HG03097 (cell line): ENCODE measurements around the gene EIF4G1.

ENCODE experiments used
- ATAC-seq: cut with Tn5 transposase; IDR thresholded peaks from one replicate; pipeline ENCODE4 v1.9.1; 2021; ENCODE audit not compliant: unreplicated experiment, low FRiP score

The EIF4G1 gene

DNA sequence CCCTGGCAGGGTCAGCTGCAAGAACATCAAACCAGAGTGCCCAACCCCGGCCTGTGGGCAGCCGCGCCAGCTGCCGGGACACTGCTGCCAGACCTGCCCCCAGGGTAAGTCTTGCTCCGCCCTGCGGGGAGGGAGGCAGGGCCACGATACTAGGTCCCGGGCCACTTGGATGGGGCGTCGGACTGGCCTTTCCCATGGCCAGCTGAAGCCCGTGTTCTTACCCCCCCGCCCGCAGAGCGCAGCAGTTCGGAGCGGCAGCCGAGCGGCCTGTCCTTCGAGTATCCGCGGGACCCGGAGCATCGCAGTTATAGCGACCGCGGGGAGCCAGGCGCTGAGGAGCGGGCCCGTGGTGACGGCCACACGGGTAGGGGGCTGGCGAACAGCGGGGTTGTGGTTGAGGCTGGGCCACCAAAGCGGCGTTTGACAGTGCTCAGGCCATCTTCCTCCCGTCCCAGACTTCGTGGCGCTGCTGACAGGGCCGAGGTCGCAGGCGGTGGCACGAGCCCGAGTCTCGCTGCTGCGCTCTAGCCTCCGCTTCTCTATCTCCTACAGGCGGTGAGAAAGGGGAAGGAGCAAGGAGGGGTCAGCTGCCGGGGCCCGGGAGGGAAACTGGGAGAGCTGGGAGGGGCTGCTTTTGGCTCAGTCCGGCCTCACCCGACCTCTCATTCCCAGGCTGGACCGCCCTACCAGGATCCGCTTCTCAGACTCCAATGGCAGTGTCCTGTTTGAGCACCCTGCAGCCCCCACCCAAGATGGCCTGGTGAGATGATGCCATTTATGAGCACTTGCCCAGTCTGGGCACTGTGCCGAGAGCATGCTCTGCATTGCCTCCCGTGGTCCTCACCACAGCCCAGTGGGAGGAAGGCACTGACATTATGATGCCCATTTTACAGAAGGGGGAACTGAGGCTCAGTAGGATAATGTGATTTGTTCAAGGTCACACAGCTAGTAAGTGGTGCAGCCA is 67.1 kb downstream of the EIF4G1 start:
- ATAC-seq, result no peak

DNA sequence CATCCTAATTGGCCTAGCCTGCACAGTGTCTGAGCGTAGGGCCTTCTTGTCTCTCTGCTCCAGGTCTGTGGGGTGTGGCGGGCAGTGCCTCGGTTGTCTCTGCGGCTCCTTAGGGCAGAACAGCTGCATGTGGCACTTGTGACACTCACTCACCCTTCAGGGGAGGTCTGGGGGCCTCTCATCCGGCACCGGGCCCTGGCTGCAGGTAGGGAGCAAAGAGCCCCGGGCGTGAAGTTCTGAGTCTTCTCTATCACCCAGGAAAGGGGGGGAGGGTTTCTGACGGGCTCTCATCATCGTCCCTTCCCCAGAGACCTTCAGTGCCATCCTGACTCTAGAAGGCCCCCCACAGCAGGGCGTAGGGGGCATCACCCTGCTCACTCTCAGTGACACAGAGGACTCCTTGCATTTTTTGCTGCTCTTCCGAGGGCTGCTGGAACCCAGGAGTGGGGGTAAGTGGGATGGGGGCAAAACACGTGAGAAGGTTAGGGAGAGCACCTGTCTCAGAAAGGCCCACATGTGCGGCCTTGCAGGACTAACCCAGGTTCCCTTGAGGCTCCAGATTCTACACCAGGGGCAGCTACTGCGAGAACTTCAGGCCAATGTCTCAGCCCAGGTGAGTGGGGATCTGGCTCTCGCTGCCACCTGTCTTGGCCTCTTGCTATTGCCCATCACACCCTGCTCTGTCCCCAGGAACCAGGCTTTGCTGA is 68.1 kb downstream of the EIF4G1 start:
- no peak for ATAC-seq

DNA sequence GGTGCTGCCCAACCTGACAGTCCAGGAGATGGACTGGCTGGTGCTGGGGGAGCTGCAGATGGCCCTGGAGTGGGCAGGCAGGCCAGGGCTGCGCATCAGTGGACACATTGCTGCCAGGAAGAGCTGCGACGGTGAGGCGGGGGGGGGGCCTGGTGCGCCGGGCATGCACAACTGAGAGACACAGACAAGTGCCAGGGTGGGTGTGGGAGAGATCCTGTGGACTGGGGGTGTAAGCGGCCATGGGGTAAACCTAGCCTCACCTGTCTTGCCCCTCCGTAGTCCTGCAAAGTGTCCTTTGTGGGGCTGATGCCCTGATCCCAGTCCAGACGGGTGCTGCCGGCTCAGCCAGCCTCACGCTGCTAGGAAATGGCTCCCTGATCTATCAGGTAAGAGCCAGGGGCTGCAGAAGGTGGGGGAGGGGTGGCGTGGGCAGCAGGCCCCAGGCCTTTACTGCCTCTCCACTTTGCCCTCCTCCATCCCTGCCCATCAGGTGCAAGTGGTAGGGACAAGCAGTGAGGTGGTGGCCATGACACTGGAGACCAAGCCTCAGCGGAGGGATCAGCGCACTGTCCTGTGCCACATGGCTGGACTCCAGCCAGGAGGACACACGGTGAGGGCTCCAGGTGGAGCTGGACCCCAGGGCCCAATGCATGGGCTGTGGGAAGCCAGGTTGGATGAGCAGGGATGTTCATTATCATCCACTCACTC is 68.8 kb downstream of the EIF4G1 start:
- ATAC-seq, result no peak

DNA sequence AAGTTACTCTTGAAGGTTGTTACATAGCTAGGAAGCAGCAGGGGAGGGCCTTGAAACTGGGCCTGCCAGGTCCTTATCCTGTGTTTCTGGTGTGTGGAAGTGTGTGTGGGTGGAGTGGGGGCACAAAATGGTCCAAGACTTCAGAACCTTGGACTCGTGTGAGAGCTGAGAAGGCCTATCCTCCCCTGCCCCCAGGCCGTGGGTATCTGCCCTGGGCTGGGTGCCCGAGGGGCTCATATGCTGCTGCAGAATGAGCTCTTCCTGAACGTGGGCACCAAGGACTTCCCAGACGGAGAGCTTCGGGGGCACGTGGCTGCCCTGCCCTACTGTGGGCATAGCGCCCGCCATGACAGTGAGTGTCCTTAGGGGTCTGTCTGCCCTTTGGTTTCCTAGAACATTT is 69.9 kb downstream of the EIF4G1 start:
- ATAC-seq, result no peak
